ENCODE measurements around the gene CD14. TPM values are rescaled to one million over a fixed set of nuclear protein-coding genes. Genes with fewer than 3 reads are reported as not detected.
"Not testable (repeated sequence)": the region's sequence is repeated elsewhere in the genome, so short reads cannot be mapped to it uniquely, and the experiment has no call there.

The CD14 gene
- polyA plus RNA-seq, 1 donor: 13.2 TPM

DNA sequence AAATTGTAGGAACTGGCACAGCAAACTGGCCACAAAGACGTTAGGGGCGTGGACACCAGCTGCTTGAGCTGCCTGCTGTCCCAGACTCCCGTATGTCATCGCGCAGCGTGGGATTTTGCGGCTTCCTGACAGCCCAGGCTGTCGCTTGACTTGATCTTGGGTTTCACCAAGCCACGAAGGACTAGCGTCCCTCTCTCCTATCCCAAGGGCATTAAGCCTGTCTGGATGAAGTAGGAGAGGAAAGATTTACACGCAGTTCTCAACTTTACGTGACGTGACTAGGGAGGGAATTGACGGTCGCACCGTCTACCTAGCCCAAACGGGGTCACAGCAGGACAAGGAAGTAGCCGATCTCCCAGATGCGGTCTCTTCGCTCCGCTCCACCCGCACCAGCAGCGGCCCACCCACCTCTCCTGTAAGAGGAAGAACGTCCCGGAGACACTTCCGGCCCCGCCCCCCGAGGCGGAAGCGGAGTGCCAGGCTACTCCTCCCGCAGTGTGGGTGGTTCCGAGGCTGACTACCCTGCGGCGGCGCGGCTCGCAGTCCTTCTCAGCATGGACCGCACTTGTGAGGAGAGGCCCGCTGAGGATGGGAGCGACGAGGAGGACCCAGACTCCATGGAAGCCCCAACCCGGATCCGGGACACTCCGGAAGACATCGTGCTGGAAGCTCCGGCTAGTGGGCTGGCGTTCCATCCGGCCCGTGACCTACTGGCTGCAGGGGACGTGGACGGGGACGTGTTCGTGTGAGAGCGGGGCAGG is 31.6 kb upstream of the CD14 start, which contains the start of gene WDR55:
Gene WDR55, plus strand, starts transcription at position 546 of the 761 bp plus-strand sequence. Its CDS starts 9 bp downstream, at position 555.
- DNase-seq: peak; percentile 91 to 97
- Histone ChIP-seq H3K27me3 (ENCODE audit: control insufficient read depth, insufficient read depth, low read length) (no peaks in the 10 kb centered on the region), H3K27ac (ENCODE audit: low read length) (peak within 1 kb of the TSS; percentile 89), H3K9me3 (ENCODE audit: control insufficient read depth, low read depth, low read length) (no peaks in the 10 kb centered on the region), H3K4me1 (ENCODE audit: control insufficient read depth, insufficient read depth, low read length) (peaks cover 3% of the 10 kb centered on the region), H3K4me3 (ENCODE audit: low read length) (peak within 1 kb of the TSS; percentile 99), H3K36me3 (ENCODE audit: control insufficient read depth, insufficient read depth, low read length) (peaks cover 61% of the 10 kb centered on the region)
- WGBS (ENCODE audit: insufficient coverage, low lambda C conversion rate): no CpG with 5 or more reads among the region's 54 CpGs

DNA sequence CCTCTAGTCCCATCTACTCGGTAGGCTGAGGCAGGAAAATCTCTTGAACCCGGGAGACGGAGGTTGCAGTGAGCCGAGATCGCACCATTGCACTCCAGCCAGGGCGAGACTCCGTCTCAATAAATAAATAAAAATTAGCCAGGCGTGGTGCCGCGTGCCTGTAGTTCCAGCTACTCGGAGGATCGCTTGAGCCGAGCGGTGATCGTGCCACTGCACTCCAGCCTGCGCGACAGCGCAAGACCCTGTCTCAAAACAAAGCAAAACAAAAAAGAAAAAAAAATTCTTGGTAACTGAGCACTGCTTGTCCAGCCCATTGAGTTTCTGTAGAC is 31.0 kb upstream of the CD14 start:
- no CpG with 5 or more reads among the region's 18 CpGs for WGBS (ENCODE audit: insufficient coverage, low lambda C conversion rate)
- H3K4me1 ChIP-seq (ENCODE audit: control insufficient read depth, insufficient read depth, low read length): peaks cover 3% of the 10 kb centered on the region
- peaks cover 61% of the 10 kb centered on the region for H3K36me3 ChIP-seq (ENCODE audit: control insufficient read depth, insufficient read depth, low read length)
- H3K9me3 ChIP-seq (ENCODE audit: control insufficient read depth, low read depth, low read length): no peaks in the 10 kb centered on the region
- DNase-seq: no peak
- peak overlapping the region; percentile 99 for H3K4me3 ChIP-seq (ENCODE audit: low read length)
- no peaks in the 10 kb centered on the region for H3K27me3 ChIP-seq (ENCODE audit: control insufficient read depth, insufficient read depth, low read length)
- peak overlapping the region; percentile 89 for H3K27ac ChIP-seq (ENCODE audit: low read length)

DNA sequence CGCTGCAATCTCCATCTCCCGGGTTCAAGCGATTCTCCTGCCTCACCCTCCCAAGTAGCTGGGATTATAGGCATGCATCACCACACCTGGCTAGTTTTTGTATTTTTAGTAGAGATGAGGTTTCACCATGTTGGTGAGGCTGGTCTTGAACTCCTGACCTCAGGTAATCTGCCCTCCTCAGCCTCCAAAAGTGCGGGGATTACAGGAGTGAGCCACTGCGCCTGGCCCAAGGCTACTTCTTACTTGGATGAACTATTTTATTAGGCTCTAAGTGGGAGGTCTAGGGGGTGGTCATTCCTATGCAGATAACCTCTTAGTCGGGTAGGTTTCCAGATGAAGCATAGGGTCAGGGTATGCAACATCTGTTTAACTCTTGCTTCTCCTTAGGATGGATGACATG is 27.4 kb upstream of the CD14 start:
- no CpG with 5 or more reads among the region's 6 CpGs for WGBS (ENCODE audit: insufficient coverage, low lambda C conversion rate)
- H3K36me3 ChIP-seq (ENCODE audit: control insufficient read depth, insufficient read depth, low read length): peaks cover 76% of the 10 kb centered on the region
- not testable (repeated sequence) for H3K4me1 ChIP-seq (ENCODE audit: control insufficient read depth, insufficient read depth, low read length); H3K9me3 ChIP-seq (ENCODE audit: control insufficient read depth, low read depth, low read length); H3K4me3 ChIP-seq (ENCODE audit: low read length); H3K27ac ChIP-seq (ENCODE audit: low read length); DNase-seq; H3K27me3 ChIP-seq (ENCODE audit: control insufficient read depth, insufficient read depth, low read length)

DNA sequence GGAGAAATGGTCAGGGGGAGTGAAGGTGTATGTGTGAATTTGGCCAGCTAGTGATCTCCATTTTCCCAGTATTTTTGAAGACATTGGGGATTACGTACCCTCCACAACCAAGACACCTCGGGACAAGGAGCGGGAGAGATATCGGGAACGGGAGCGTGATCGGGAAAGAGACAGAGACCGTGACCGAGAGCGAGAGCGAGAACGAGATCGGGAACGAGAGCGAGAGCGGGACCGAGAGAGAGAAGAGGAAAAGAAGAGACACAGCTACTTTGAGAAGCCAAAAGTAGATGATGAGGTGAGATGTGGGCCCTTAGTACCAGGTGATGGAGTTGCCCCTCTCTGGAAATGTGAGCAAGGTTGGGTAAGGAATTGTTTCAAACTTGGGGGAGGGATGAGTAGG is 25.9 kb upstream of the CD14 start:
- Histone ChIP-seq H3K27ac (ENCODE audit: low read length) (no peak overlapping the region), H3K36me3 (ENCODE audit: control insufficient read depth, insufficient read depth, low read length) (peaks cover 88% of the 10 kb centered on the region), H3K4me3 (ENCODE audit: low read length) (no peak overlapping the region), H3K27me3 (ENCODE audit: control insufficient read depth, insufficient read depth, low read length) (no peaks in the 10 kb centered on the region), H3K9me3 (ENCODE audit: control insufficient read depth, low read depth, low read length) (no peaks in the 10 kb centered on the region), H3K4me1 (ENCODE audit: control insufficient read depth, insufficient read depth, low read length) (no peaks in the 10 kb centered on the region)
- DNase-seq: no peak
- WGBS (ENCODE audit: insufficient coverage, low lambda C conversion rate): 100% methylated on average over 14 of the region's 17 CpGs

DNA sequence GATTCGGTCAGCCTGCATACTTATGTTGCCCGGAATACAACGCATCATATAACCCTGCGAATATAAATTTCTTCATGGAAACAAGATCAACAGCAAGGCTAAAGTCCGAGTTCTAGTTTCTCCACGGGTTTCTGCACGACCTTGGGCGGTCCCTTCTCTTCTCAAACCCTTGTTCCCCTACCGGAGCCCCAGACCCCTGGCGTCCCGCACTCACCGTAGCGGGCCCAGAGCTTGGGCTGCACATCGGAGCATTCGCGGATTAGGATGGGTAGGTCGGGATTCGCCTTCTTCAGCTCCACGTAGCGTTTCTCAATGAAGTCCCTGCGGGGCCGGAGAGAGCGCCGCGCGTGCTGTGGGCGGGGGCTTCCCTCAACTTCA is 14.1 kb upstream of the CD14 start:
- no peaks in the 10 kb centered on the region for H3K9me3 ChIP-seq (ENCODE audit: control insufficient read depth, low read depth, low read length)
- WGBS (ENCODE audit: insufficient coverage, low lambda C conversion rate): no CpG with 5 or more reads among the region's 27 CpGs
- peaks cover 53% of the 10 kb centered on the region for H3K36me3 ChIP-seq (ENCODE audit: control insufficient read depth, insufficient read depth, low read length)
- peak overlapping the region; percentile 69 for H3K27ac ChIP-seq (ENCODE audit: low read length)
- H3K4me3 ChIP-seq (ENCODE audit: low read length): peak overlapping the region; percentile 66
- peaks cover 6% of the 10 kb centered on the region for H3K4me1 ChIP-seq (ENCODE audit: control insufficient read depth, insufficient read depth, low read length)
- no peaks in the 10 kb centered on the region for H3K27me3 ChIP-seq (ENCODE audit: control insufficient read depth, insufficient read depth, low read length)
- peak in 1 of 2 donors; percentile 43 for DNase-seq

DNA sequence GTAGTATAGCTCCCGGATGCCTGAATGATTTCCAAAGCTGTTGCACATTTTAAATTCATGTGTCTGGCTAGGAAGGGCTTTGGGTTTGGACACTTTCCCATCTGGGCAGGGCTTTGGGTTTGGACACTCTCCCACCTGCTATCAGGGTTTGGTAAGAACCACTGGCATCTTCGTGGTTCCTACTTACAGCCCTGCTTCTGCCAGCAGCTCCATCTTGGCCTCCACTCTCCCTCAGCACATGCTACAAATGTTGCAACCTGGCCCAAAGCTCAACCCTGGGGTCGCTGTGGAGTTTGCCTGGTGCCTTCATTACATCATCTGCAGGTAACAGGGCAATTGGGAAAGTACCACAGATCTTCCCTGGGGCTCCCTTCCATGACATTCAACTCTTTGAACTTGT is 9.7 kb upstream of the CD14 start:
- H3K27ac ChIP-seq (ENCODE audit: low read length): no peak overlapping the region
- H3K36me3 ChIP-seq (ENCODE audit: control insufficient read depth, insufficient read depth, low read length): peaks cover 34% of the 10 kb centered on the region
- H3K27me3 ChIP-seq (ENCODE audit: control insufficient read depth, insufficient read depth, low read length): peaks cover 2% of the 10 kb centered on the region
- H3K4me1 ChIP-seq (ENCODE audit: control insufficient read depth, insufficient read depth, low read length): peaks cover 20% of the 10 kb centered on the region
- no peak overlapping the region for H3K4me3 ChIP-seq (ENCODE audit: low read length)
- DNase-seq: no peak
- H3K9me3 ChIP-seq (ENCODE audit: control insufficient read depth, low read depth, low read length): no peaks in the 10 kb centered on the region
- WGBS (ENCODE audit: insufficient coverage, low lambda C conversion rate): no CpG with 5 or more reads among the region's 3 CpGs

DNA sequence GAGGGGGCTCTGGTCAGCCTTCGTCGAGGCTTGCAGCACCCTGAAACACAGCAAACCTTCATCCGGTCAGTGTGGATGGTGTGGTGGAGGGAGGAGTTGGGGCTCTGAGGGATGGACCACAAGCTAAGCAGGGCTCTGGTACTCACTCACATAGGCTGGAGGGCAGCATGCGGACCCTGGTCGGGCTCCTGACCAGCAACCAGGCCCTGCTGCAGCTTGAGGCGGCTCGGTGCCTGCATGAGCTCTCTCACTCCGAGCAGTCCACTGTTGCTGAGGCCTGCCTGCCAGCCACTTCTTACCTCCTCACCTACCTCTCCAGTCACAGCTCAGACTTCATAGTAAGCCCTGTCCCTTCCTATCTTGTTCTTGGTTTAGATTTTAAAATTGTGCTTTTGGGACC is 8.7 kb upstream of the CD14 start:
- H3K36me3 ChIP-seq (ENCODE audit: control insufficient read depth, insufficient read depth, low read length): peaks cover 34% of the 10 kb centered on the region
- no peak overlapping the region for H3K27ac ChIP-seq (ENCODE audit: low read length)
- no peaks in the 10 kb centered on the region for H3K9me3 ChIP-seq (ENCODE audit: control insufficient read depth, low read depth, low read length)
- H3K4me3 ChIP-seq (ENCODE audit: low read length): no peak overlapping the region
- no CpG with 5 or more reads among the region's 8 CpGs for WGBS (ENCODE audit: insufficient coverage, low lambda C conversion rate)
- H3K27me3 ChIP-seq (ENCODE audit: control insufficient read depth, insufficient read depth, low read length): peaks cover 2% of the 10 kb centered on the region
- DNase-seq: no peak
- H3K4me1 ChIP-seq (ENCODE audit: control insufficient read depth, insufficient read depth, low read length): peaks cover 20% of the 10 kb centered on the region

DNA sequence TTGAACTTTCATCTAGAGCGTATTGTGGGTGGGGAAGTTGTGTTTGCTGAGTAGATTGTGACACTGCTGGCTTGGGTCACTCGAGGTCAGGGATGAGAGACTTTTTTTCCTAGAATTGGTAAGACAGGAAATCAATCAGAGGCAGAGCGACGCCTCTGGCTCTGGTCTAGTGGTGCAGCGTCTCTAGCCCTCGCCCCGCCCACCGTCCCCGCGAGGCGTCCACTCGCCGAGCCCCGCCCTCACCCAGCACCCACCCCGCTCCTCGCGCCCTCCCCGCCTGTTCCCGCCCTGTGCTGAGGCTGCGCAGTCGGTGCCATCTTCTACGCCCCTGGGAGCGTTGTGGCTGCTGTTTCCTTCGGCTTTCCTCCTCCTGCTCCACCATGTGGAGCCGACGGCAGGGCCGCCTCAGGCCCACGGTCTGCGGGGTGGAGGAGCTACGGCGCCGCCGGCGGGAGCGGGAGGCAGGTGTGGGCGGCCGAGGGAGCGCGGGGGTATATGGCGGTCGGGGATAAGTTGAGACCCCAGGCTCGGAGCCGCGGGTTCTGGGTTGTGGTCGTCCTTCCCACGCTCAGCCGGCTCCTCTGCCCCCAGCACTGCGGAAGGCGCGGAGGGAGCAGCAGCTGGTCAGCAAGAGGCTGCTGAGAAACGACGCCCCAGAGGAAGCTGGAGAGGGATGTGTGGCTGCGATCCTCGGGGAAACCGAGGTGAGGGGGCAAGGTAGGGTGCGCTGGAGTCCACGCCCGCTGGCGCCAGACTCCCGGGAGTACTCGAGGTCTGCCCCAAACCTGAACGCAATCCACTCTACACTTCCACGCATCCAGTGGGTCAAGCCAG is 6.4 kb upstream of the CD14 start, which contains the start of gene TMCO6:
Gene TMCO6, plus strand, starts transcription at position 304 of the 834 bp plus-strand sequence. Its CDS starts 77 bp downstream, at position 381.
- H3K27me3 ChIP-seq (ENCODE audit: control insufficient read depth, insufficient read depth, low read length): peaks cover 2% of the 10 kb centered on the region
- H3K4me1 ChIP-seq (ENCODE audit: control insufficient read depth, insufficient read depth, low read length): peaks cover 15% of the 10 kb centered on the region
- WGBS (ENCODE audit: insufficient coverage, low lambda C conversion rate): no CpG with 5 or more reads among the region's 63 CpGs
- no peaks in the 10 kb centered on the region for H3K9me3 ChIP-seq (ENCODE audit: control insufficient read depth, low read depth, low read length)
- H3K27ac ChIP-seq (ENCODE audit: low read length): peak within 1 kb of the TSS; percentile 56
- peak within 1 kb of the TSS; percentile 73 for H3K4me3 ChIP-seq (ENCODE audit: low read length)
- DNase-seq: peak; percentile 94 to 96
- H3K36me3 ChIP-seq (ENCODE audit: control insufficient read depth, insufficient read depth, low read length): peaks cover 24% of the 10 kb centered on the region

DNA sequence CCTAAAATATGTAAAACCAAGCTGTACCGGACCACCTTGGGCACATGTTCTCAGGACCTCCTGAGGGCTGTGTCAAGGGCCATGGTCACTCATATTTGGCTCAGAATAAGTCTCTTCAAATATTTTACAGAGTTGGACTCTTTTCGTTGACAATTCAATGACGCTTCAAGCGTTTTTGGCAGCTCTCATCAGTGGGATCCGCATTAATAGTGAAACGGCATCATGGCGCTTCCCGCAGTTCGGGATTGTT is 5.8 kb upstream of the CD14 start:
- WGBS (ENCODE audit: insufficient coverage, low lambda C conversion rate): no CpG with 5 or more reads among the region's 9 CpGs
- DNase-seq; H3K27me3 ChIP-seq (ENCODE audit: control insufficient read depth, insufficient read depth, low read length); H3K9me3 ChIP-seq (ENCODE audit: control insufficient read depth, low read depth, low read length): not testable (repeated sequence)
- H3K36me3 ChIP-seq (ENCODE audit: control insufficient read depth, insufficient read depth, low read length): peaks cover 18% of the 10 kb centered on the region
- H3K27ac ChIP-seq (ENCODE audit: low read length): peak overlapping the region; percentile 18
- H3K4me1 ChIP-seq (ENCODE audit: control insufficient read depth, insufficient read depth, low read length): peaks cover 15% of the 10 kb centered on the region
- peak overlapping the region; percentile 28 for H3K4me3 ChIP-seq (ENCODE audit: low read length)

DNA sequence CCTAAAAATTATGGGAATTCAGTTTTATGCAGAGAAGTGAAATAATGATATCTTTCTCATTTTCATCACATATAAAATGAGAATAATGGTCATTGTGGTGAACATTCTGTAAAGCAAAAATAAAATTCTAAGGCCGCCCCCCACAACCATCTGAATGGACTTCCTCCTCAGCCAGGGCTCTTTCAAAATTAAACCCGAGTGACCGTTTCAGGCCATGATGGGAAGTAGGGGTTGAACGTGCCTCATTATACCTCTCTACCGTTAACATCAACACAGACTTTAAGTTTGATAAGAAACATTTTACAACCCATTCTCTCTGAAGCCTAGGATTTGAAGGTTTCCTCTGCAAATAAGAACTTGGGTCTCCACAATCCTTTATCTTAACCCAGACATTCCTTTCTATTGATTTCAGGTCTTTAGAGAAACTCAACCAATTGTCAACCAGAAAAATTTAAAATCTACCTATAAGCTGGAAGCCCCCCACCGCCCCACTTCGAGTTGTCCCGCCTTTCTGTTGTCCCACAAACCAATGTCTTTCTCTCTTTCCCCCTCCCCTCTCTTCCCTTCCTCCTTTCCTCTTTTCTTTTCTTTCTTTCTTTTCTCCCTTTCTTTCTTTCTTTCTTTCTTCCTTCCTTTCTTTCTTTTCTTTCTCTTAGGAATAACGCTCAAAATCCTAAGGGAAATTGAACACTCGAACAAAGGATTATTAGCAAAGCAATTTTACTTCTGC is 4.6 kb upstream of the CD14 start:
- WGBS (ENCODE audit: insufficient coverage, low lambda C conversion rate): 57% methylated on average over 4 of the region's 10 CpGs
- H3K27me3 ChIP-seq (ENCODE audit: control insufficient read depth, insufficient read depth, low read length): peaks cover 14% of the 10 kb centered on the region
- no peak overlapping the region for H3K4me3 ChIP-seq (ENCODE audit: low read length)
- H3K4me1 ChIP-seq (ENCODE audit: control insufficient read depth, insufficient read depth, low read length): peaks cover 19% of the 10 kb centered on the region
- H3K9me3 ChIP-seq (ENCODE audit: control insufficient read depth, low read depth, low read length): no peaks in the 10 kb centered on the region
- no peak for DNase-seq
- peaks cover 8% of the 10 kb centered on the region for H3K36me3 ChIP-seq (ENCODE audit: control insufficient read depth, insufficient read depth, low read length)
- H3K27ac ChIP-seq (ENCODE audit: low read length): no peak overlapping the region
